Left kidney (tissue), 2 donors: Measurements from ENCODE around the gene SULT1A3. TPM values are rescaled to one million over a fixed set of nuclear protein-coding genes. Genes with fewer than 3 reads are reported as not detected.
"Not testable (repeated sequence)": the region's sequence is repeated elsewhere in the genome, so short reads cannot be mapped to it uniquely, and the experiment has no call there.

Experiments
- DNase-seq: peaks from one replicate; pipeline ENCODE4 v3.0.0-alpha.2; 2013
- polyA plus RNA-seq: library from polyadenylated mRNA; unstranded; fragments of 120-200 nt; gene quantifications from one replicate; pipeline ENCODE4 v1.2.1, GENCODE V29; 2013; ENCODE audit not compliant: insufficient read length

SULT1A3 gene
- polyA plus RNA-seq, 1 donor = 15.8 TPM

DNA sequence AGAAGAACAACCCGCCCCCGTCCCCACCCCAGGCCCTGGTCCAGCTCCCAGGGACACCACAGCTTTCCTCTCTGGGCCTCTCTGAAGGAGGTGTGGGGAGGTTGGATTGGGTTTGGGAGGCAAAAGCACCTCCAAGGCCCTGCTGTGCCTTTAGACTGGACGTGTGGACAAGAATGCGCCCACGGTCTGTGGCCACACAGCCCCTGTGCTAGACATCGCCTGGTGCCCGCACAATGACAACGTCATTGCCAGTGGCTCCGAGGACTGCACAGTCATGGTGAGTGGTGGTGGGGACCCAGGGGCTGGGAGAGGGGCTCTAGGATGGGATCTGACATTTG, 12.6 kb upstream of the SULT1A3 start:
- no peak for DNase-seq

- DNase-seq = no peak
Measured at GRCh38 chr16:30186782-30187555, 12.1 kb upstream of the SULT1A3 start.

GRCh38 chr16:30187556-30187865, 11.5 kb upstream of the SULT1A3 start:
- no peak for DNase-seq

DNA sequence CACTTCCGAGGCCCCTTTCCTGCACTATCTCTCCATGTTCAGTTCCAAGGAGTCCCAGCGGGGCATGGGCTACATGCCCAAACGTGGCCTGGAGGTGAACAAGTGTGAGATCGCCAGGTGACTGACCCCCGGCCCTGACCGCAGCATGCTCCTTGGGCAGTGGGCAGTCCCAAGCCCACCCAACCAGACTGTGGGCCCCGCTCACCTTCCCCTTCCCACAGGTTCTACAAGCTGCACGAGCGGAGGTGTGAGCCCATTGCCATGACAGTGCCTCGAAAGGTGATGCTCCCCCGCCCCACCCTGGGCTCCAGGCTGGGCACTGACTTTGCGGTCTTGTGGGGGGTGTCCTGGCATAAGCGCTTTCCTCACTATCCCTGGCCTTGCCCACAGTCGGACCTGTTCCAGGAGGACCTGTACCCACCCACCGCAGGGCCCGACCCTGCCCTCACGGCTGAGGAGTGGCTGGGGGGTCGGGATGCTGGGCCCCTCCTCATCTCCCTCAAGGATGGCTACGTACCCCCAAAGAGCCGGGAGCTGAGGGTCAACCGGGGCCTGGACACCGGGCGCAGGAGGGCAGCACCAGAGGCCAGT, 11.0 kb upstream of the SULT1A3 start:
- no peak for DNase-seq

- not testable (repeated sequence) for DNase-seq
Measured at GRCh38 chr16:30191158-30191557, 7.9 kb upstream of the SULT1A3 start.

DNA sequence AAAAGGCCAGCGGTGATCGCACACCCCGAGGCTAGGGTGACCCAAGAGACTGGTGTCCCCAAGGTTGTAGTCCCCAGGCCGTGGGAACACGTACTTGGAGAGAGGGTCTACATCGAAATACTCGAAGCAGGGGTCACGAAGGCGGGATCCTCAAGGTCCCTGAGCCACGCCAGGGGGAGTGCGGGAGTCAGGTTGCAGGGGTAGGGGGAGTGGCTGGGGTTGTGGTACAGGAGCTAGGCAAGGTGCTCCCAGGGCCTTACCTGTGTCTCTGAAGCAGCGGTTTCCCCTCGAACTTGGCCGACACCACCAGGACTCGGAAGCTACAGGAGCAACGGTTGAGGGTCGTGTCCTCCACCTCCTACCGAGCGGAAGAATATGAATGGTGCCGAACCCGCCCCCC, 6.0 kb upstream of the SULT1A3 start:
- DNase-seq = not testable (repeated sequence)

DNA sequence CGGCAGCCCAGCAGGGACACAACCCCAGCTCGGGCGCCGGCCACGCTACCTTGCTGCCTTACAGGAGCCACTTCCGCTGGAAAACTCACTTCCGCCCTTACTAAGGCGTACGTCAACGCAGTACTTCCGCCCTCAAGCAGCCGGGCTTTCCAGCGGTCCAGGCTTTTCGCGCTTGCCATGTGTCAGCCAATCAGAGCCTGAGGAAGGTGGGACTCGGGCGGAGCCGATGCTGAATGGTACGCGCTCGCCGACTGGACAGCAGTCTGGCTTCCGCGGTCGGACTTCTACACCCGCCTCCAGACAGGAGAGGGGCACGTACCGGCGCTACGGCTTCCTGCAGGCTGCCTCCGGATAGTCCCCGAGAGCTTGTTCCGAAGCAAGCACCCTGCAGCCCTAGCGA, 5.4 kb upstream of the SULT1A3 start, which contains the start of the genes BOLA2B and SLX1A:
BOLA2B (minus strand) TSS at position 52 of the 400 bp plus-strand sequence. CDS start 71 bp downstream, outside the sequence.
SLX1A (plus strand) TSS at position 261 of the 400 bp plus-strand sequence. CDS start 210 bp downstream, outside the sequence.
- DNase-seq = not testable (repeated sequence)

DNA sequence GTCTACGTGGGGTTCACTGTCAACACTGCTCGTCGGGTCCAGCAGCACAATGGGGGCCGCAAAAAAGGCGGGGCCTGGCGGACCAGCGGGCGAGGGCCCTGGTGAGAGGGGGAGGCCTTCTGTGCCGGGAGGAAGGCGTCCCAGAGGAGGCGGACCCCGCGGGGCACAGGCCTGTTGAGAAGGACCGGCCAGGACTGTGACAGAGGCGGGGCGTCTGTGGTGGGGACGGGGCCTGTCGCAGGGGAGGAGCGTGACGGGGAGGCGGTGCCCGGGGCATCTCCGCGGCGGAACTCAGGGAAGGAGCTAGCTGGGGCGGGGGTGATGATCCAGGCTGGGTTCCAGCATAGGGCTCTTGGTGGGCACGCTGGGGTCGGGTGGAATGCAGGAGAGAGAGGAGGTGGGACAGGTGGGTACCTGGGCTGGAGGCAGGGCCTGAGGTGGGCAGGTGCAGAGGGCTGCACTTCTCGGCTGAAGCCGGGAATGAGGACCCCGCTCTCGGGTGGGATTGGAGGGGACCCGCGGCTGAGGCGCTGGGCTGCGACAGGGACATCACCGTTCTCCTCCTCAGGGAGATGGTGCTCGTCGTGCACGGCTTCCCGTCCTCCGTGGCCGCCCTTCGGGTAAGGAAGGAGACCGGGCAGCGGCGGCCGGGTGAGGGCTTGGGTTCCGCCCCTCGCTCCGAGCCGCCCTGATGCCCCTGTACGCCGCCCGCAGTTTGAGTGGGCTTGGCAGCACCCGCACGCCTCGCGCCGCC, 4.7 kb upstream of the SULT1A3 start:
- not testable (repeated sequence) for DNase-seq

- DNase-seq = not testable (repeated sequence)
Measured at GRCh38 chr16:30197001-30197400, 2.1 kb upstream of the SULT1A3 start.

DNA sequence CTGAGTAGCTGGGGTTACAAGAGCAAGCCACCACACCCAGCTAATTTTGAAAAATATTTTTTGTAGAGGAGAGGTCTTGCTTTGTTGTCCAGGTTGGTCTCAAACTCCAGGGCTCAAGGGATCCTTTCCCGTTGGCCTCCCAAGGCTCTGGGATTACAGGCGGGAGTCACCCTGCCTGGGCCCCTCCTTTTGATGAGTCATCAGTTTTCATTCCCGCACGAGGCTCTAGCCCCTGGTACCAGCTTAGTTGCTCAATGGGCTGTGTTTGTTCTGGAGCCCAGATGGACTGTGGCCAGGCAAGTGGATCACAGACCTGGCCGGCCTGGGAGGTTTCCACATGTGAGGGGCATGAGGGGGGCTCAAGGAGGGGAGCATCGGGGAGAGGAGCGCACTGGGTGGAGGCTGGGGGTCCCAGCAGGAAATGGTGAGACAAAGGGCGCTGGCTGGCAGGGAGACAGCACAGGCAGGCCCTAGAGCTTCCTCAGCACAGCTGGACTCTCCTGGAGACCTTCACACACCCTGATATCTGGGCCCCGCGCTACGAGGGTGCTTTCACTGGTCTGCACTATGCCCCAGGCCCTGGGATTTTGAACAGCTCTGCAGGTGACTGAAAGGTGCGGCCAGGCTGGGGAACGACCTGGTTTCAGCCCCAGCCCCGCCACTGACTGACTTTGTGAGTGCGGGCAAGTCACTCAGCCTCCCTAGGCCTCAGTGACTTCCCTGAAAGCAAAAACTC, 721 bp downstream of the SULT1A3 start:
- not testable (repeated sequence) for DNase-seq

DNA sequence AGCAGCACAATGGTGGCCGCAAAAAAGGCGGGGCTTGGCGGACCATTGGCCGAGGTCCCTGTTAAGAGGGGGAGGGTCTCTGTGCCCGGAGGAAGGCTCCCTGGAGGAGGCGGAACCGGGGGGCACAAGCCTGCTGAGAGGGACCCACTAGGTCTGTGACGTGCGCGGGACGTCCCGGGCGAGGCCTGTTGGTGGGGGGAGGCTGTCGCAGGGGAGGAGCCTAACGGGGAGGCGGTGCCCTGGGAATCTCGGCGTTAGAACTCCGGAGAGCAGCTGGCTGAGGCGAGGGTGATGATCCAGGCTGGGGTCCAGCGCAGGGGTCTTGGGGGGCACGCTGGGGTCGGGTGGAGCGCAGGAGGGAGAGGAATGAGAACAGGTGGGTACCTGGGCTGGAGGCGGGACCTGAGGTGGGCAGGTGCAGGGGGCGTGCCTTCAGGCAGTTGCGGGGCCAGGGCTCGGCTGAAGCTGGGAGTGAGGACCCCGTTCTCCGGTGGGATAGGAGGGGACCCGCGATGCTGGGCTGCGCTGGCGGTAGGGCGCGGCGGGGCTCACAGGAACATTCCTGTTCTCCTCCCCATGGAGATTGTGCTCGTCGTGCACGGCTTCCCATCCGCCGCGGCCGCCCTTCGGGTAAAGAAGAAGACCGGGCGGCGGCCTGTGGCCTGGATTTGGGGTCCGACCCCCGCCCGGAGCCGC, 6.6 kb downstream of the SULT1A3 start:
- not testable (repeated sequence) for DNase-seq

DNA sequence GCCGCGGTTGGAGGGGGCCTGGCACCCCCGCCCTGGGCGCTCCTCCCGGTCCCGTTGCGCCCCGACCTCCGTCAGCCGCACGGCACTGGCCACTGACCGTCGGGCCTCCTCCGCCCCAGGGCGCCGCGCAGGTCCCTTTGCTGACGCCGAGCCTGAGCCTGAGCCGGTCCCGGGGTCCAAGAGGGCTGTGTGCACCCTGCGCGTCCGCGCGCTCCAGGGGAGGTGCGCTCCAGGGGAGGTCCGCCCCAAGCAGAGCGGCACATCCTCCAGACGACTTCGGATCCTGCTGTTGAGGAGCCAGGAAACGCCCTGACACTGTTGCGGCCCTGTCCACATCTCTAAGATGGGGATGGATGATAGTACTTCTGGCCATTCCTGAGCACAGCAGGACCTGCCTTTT, 7.2 kb downstream of the SULT1A3 start:
- DNase-seq = not testable (repeated sequence)

DNA sequence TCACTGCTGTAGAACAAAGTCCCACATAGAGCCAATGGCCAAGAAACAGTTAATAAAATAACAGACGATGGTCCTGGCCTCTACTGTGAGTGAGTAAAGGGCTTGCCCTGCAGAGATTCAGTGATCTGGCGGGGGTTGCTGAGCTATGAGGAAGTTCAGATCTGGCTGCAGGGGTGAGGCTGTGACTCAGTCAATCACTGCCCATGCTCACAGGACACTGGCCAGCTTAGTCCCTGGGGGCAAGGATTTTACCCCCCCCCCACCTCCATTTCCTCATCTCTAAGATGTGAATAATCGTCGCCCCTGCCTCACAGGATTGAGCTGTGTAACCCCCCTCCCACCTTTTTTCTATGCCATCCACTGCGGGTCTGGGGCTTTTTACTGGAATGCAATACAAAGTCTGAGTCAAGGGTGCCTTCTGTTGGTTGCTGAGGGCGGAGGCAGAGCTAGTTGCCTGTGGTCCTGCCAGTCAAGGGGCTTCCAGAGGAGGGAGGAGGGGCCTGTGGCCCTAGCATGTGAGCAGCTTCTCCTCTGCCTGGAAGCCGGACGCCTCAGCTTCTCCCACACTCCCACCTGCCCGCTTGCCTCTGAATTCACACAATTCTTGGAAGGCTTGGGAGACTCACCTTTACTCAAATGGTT, 8.1 kb downstream of the SULT1A3 start:
- DNase-seq = not testable (repeated sequence)

- DNase-seq = not testable (repeated sequence)
Measured at GRCh38 chr16:30209032-30209431, 10.0 kb downstream of the SULT1A3 start.

- not testable (repeated sequence) for DNase-seq
Measured at GRCh38 chr16:30211414-30211813, 12.4 kb downstream of the SULT1A3 start.

GRCh38 chr16:30217082-30217481, 18.0 kb downstream of the SULT1A3 start:
- DNase-seq = not testable (repeated sequence)

- DNase-seq = not testable (repeated sequence)
Measured at GRCh38 chr16:30248379-30248778, 49.3 kb downstream of the SULT1A3 start, which contains the start of gene NPIPB13. NPIPB13 (minus strand) TSS chr16:30248479; CDS start chr16:30245573, 2,906 bp downstream.
